Measurements from ENCODE around the gene COG5. TPM values are rescaled to one million over a fixed set of nuclear protein-coding genes. Genes with fewer than 3 reads are reported as not detected.

Gene COG5
- total and polyA plus RNA-seq, 2 of the 4 experiments (the other 2 are of a cell fraction): 18.5 to 27.4 TPM

DNA sequence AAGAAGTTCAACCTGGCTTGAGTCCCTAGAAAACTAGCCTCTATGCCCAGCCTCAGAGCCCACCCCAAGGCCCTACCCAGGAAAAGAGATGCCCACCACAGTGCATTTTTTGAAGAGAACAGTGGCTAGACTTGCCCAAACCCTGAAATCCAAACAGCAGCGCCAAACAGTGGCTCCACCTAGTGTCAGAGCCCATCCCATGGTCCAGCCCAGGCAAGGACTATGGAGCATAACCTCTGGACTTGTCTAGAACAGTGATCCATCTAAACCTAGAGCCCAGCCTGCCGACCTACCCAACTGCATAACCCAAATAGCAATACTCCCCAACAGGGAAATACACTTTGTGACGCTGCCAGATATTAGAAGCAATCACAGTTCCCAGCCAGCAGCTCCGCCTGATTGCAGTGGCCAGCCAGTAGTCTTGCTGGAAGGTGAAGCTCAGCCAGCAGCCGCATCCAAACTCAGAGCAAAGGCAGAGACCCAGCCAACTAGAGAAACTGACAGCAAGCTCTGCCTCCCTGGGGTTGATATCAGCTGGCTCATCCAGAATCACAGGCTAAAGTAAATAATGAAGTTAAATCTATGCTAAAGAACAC is 350.4 kb downstream of the COG5 start:
- ChIA-PET CTCF (no interaction called here), POLR2A (ENCODE audit: unreplicated experiment) (no interaction called here)
- Histone ChIP-seq H3K27ac (ENCODE audit: insufficient read depth, low read length) (no peak overlapping the region), H3K9ac (ENCODE audit: low read depth, low read length) (no peak overlapping the region), H2AK5ac (ENCODE audit: low read depth, low read length) (no peak overlapping the region), H4K8ac (ENCODE audit: low read depth in 2 of 2, low read length in 2 of 2) (no peak overlapping the region), H3K23ac (ENCODE audit: low read depth, low read length) (no peak overlapping the region), H3K14ac (replicated peaks; ENCODE audit: low read depth, low read length) (no peak overlapping the region), H3K18ac (ENCODE audit: low read depth, low read length) (no peak overlapping the region), H3K4me1 (ENCODE audit: control insufficient read depth, insufficient read depth, low read length) (peaks cover 3% of the 10 kb centered on the region; the same call in 1 of the 2 replicates), H3K4me2 (ENCODE audit: low read depth, low read length) (no peak overlapping the region), H3K36me3 (ENCODE audit: control insufficient read depth, insufficient read depth, low read length) (peaks cover 5% of the 10 kb centered on the region), H4K5ac (ENCODE audit: low read depth, low read length) (no peak overlapping the region), H4K20me1 (ENCODE audit: insufficient read depth, low read length) (no peaks in the 10 kb centered on the region), H3K9me1 (ENCODE audit: insufficient read depth, low read length) (peaks cover 3% of the 10 kb centered on the region; the same call in 1 of the 2 replicates), H3K56ac (ENCODE audit: extremely low read depth, insufficient read depth, low read length) (no peak overlapping the region), H2AFZ (replicated peaks; ENCODE audit: low read length, poor library complexity) (no peak overlapping the region), H4K91ac (ENCODE audit: insufficient read depth, low read depth, low read length) (no peak overlapping the region), H3K27me3 (ENCODE audit: control insufficient read depth, insufficient read depth, low read length) (no peaks in the 10 kb centered on the region), H3K4ac (ENCODE audit: low read depth, low read length) (no peak overlapping the region), H2AK9ac (replicated peaks; ENCODE audit: low read depth, low read length, poor library complexity) (no peak overlapping the region), H3K79me1 (ENCODE audit: low read depth in 1 of 2, low read length in 2 of 2) (peaks cover 0 to 4% of the 10 kb centered on the region in 2 experiments; a peak in 3 of 4 replicates), H2BK15ac (ENCODE audit: low read depth, low read length) (no peak overlapping the region), H3K9me3 (ENCODE audit: control insufficient read depth, insufficient read depth, low read length) (no peaks in the 10 kb centered on the region; the same call in 1 of the 2 replicates), H2BK120ac (ENCODE audit: low read depth, low read length) (no peak overlapping the region), H2BK5ac (ENCODE audit: low read depth, low read length, poor library complexity, severe bottlenecking) (no peak overlapping the region), H2BK20ac (ENCODE audit: low read depth, low read length) (no peak overlapping the region), H3K4me3 (ENCODE audit: insufficient read depth, low read depth, low read length) (no peak overlapping the region)
- TF ChIP-seq RCOR1 (IDR thresholded peaks at IDR 0.05; ENCODE audit: insufficient replicate concordance, low read length): no peak
- TF ChIP-seq, protein P1, sequence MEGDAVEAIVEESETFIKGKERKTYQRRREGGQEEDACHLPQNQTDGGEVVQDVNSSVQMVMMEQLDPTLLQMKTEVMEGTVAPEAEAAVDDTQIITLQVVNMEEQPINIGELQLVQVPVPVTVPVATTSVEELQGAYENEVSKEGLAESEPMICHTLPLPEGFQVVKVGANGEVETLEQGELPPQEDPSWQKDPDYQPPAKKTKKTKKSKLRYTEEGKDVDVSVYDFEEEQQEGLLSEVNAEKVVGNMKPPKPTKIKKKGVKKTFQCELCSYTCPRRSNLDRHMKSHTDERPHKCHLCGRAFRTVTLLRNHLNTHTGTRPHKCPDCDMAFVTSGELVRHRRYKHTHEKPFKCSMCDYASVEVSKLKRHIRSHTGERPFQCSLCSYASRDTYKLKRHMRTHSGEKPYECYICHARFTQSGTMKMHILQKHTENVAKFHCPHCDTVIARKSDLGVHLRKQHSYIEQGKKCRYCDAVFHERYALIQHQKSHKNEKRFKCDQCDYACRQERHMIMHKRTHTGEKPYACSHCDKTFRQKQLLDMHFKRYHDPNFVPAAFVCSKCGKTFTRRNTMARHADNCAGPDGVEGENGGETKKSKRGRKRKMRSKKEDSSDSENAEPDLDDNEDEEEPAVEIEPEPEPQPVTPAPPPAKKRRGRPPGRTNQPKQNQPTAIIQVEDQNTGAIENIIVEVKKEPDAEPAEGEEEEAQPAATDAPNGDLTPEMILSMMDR (conservative IDR thresholded peaks at IDR 0.05; ENCODE audit: low read depth, low read length): no peak
- no peak for TF ChIP-seq NFE2L2 (IDR thresholded peaks at IDR 0.05; ENCODE audit: low read depth, low read length)
- intact Hi-C loops (cut with micrococcal nuclease): no loop called here
- in situ Hi-C loops (cut with MboI; ENCODE audit: low sequenced_read_pairs): no loop called here
- WGBS, 2 experiments (ENCODE audit: extremely low coverage in 2 of 2, insufficient read length in 1 of 2): 100% methylated on average over 3 of the region's 5 CpGs; no CpG with 5 or more reads in 1 of the 2 experiments
- BruUV-seq (replicated peaks): no TSS peak
- ATAC-seq (ENCODE audit: low read depth) (no peak), DNase-seq (no peak)
- dilution Hi-C loops (cut with HindIII; ENCODE audit: low sequenced_read_pairs, unreplicated experiment): no loop called here

Data from IMR-90 (cell line).